HCEC 1CT (cell line): Measurements from ENCODE around the gene C2orf42.
A peak's percentile ranks its signal among the peaks of the same experiment; 100 is the strongest.
"Not testable (repeated sequence)": the region's sequence is repeated elsewhere in the genome, so short reads cannot be mapped to it uniquely, and the experiment has no call there.

Experiments used
- DNase-seq: peaks from one replicate; pipeline ENCODE4 v3.0.0-alpha.2; 2017

The C2orf42 gene

DNA sequence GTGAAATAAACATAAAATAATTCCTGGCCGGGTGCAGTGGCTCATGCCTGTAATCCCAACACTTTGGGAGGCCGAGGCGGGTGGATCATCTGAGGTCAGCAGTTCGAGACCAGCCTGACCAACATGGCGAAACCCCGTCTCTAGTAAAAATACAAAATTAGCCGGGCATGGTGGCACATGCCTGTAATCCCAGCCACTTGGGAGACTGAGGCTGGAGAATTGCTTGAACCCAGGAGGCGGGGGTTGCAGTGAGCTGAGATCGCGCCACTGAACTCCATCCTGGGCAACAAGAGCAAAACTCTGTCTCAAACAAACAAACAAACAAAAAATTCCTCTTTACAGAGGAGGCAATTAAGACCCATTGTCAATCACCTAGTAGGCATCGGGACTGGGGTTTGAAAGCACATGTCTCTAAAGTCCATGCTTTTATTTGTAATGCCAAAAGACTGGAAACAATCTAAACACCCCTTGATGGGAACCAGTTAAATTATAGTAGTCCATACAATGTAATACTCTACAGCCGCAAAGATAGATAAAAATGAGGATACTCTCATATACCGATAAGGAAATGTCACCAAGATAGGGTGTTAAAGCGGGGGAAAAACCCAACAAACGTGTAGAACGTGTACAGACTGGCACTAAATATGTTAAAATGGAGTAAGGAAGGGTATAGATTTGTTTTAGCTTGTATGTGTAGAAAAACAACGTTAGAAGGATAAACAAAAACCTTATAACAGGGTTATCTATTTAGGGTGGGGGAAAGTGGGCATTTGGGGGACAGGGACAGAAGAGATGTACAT lies 59.3 kb downstream of the C2orf42 start:
- not testable (repeated sequence) for DNase-seq

DNA sequence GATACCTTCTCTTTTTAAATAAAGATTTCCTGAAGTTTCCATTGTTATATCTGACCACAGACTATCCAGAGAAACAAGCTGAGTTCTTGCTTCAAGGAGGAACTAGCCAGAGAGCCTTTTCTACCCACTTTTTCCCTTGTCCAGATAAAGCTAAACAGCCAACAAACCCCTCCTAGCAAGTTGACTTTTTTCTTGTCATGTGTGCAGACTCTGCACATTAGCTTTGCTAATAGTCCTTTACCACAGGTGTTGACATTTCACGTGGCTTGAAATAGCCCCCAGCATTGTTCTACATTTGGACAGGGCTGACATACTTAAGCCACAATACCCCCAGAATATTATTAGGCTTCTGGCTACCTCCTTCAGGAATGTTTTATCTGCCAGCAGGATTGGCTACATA lies 62.8 kb downstream of the C2orf42 start:
- DNase-seq, result no peak

DNA sequence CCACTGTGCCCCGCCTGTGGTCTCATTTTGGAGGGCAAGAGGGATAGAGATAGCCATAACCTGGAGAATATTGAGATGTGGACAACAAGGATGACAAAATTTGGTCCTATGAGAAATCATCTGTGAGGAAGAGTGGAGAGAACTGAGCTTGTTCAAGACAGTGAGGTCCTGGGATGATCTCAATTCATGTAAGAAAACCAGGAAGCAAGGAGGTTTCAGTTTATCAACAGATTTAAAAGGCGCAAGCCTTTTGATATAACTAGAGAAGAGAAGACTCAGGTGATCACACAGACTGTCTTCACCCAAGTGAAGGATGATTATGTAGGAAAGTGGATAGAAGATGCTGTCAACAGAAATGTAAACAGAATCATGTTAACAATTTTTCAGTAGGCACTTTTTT lies 64.4 kb downstream of the C2orf42 start:
- no peak for DNase-seq

DNA sequence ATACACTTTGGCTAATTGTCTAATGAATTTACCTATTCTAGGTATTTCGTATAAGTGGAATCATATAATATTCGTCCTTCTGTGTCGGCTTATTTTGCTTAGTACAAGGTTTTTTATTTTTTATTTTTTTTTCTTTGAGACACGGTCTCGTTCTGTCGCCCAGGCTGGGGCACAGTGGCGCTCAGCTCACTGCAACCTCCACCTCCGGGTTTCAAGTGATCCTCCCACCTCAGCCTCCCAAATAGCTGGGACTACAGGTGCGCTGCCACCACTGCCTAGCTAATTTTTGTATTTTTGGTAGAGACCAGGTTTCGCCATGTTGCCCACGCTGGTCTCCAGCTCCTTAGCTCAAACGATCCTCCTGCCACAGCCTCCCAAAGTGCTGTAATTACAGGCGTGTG lies 65.3 kb downstream of the C2orf42 start:
- DNase-seq, result no peak

DNA sequence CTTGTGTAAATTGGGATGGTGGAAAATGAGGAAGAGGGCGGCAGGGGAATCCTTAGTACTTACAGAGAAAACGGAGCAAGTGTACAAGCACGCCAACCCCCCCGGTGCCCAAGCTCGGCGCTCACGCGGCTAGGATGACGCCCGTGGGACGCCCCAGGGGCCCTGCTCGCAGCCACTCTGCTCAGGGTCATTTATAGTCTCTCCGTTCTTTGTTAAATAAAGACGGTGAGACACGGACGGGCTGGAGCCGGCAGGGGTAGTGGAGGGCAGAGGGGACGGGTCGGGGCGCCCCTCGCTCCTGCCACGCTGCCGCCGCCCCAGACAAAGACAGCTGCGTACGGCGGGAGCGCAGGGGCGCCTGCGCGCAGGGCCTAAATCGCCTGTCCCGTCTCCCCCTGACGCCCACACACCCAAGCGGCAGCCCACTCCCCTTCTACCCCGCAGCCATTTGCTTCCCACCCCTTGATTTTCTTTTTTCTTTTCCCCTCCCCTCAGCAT lies 65.8 kb downstream of the C2orf42 start:
- DNase-seq, result peak; percentile 74

DNA sequence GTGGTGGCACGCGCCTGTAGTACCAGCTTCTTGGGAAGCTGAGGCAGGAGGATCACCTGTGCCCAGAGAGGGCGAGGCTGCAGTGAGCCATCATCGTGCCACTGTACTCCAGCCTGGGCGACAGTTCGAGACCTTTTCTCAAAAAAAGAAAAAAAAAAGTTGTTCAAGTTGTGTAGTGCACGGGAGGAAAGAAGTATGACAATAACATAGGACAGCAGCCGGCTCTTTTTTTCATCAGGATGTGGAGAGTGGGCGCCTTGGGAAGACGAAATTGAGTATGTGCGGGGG lies 67.0 kb downstream of the C2orf42 start:
- no peak for DNase-seq

DNA sequence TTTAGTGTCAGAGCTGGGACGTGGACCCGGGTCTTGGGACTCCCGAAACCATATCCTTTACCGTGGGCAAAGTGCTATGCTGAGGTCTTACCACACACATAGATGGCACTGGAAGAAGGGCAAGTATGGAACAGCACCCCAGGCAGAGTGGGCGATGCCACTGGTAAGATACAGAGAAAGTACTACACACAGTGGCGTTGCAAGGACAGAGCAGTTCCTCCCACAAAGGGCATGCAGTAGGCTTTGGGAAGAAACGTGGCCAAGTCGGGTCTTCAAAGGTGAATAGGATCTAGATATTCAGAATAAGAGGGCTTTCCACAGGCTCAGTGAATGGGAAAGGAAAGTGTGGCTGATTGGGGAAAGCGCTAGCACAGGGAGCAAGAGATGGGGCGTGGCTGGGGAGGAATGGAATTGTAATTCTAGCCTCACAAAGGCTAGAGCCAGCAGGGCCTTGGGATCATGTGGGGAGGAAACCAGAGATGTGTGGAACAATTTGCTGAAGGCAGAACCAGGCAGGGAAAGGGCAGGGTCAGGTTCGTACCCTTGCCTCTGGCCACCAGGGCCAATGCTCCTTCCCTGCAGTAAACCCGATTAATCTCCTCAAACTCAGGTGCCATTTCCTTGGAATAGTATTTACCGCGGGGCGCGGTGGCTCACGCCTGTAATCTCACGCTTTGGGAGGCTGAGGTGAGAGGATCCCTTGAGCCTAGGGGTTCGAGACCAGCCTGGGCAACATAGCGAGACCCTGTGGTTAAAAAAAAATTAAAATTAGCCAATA lies 67.6 kb downstream of the C2orf42 start:
- peak; percentile 38 for DNase-seq

DNA sequence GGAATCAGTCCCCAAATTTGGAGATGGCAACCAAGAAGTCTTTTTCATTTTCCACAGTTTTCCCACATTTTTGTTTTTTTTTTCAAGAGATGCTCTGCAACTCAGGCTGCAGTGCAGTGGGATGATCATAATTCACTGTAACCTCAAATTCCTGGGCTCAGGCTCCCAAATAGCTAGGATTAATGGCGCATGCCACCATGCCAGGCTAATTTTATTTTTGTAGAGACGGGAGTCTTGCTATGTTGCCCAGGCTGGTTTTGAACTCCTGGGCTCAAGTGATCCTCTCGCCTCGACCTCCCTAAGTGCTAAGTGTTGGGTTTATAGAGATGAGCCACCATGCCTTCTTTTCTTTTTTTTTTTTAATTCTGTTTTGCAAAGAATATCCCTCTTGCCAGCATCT lies 68.3 kb downstream of the C2orf42 start:
- no peak for DNase-seq

DNA sequence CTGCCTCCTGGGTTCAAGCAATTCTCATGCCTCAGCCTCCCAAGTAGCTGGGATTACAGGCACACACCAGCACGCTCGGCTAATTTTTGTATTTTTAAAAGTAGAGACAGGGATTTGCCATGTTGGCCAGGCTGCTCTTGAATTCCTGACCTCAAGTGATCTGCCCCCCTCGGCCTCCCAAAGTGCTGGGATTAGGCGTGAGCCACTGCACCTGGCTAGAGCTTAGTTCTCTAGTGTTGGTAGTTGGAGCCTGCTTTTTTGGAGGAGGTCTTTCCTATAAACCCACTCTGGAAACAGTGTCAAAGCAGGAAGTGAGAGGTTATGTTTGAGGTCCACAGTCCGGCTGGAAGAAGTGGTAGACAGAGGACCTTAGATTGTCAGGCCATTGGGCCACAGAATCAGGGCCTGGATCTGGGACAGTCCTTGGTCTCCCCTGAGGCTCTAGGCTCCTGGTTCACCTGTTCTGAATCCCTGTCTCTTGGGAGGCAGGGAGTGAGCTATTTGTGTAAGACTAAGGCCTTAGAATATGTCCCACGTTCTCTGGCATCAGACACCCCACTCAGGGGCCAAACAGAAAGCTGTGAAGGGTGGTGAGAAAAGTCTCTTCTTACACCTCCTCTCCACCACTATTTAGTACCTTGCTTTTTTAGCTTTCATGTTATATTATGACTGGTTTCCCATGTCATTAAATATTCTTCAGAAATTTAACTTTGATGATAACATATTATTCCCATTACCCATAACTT lies 69.0 kb downstream of the C2orf42 start:
- DNase-seq, result no peak

DNA sequence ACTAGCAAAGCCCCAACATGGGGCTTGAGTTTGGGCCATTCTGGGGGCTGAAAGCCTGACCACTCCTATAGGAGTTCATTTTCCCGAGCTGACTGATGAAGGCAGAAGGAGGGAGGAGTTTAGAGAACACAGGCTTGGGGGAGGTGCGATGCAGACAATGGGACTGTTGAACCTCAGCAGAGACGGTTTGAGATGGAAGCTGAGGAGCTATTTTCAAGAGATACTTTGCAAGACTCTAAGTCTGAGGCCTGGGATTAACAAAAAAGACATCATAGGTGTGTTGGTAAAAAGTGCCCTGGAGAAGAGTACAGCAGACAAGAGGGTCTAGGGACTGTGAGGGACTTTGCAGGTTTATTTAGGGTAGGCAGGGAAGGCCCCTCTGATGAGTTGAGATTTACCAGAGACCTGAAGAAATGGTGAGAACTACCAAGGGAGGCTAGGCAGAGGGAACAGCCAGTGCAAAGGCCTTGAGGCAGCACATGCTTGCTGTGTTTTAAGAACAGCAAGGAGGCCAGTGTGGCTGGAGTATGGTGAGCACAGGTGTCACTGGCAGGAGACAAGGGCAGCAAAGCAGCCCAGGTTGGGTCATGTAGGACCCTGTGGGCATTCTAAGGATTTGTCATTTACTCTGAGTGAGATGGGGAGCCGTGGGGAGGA lies 71.9 kb downstream of the C2orf42 start:
- no peak for DNase-seq

DNA sequence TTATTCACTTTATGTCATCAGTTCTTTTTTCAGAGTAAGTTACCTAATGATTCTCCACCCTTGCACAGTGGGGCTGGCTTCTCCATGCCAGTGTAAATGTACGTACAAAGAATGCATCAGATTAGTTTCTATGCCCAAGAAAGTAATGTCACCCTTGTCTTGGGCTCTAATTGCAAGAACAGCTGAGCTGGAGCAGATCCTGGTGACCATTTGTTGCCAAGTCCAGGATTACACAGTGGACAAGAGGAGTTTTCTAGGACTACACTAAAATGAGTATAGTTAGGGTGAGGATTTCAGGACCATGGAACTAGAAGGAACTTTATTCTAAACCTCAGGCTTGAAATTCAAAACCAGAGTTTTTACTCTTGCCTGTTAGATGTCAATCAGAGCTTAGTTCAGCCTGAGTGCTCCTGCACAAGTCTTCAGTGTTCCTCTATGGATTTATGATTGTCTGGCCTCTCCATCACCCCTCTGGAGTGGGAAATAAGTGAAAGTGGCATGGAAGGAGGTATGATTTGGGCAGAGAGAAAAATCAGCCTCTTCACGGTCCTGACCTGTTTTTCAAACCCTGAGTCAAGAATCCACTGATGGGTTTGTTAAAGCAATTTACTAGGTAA lies 73.8 kb downstream of the C2orf42 start:
- no peak for DNase-seq

DNA sequence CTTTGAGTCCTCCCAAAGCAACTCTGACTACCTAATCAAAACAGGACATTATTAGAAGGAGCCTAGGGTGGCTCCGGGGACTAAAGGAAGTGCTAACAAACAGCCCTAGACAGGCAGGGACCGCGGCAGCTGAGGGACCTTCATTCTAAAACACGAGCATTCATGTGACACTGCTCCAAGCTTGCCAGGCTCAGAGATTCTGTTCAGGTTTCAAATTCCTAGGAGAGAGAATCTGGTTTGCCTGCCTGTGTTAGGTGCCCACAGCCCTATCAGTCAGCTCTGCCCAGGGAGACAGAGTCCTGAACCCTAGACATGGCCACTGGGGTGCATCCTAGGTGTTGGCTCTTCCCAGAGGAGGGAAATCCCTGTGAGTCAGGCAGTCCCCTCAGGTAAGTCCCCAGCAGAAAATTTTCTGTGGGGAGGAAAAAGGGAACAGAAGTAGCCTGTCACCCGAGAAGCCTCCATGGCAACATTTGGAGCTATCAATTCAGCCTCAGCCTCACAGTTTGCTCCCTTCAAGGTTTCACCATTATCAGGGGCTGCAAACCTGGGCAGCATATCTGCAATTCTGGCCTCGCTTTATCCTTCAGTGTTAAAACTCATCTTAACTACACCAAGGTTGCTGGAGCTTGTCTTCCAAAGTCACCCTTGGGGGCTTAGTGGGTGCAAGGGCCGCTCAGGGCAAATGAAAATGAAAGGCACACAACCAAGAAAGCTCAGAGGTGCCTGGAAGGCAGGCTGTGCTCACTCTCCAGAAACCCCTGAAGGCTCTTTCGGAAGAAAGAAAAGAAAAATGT lies 75.0 kb downstream of the C2orf42 start:
- DNase-seq, result no peak

DNA sequence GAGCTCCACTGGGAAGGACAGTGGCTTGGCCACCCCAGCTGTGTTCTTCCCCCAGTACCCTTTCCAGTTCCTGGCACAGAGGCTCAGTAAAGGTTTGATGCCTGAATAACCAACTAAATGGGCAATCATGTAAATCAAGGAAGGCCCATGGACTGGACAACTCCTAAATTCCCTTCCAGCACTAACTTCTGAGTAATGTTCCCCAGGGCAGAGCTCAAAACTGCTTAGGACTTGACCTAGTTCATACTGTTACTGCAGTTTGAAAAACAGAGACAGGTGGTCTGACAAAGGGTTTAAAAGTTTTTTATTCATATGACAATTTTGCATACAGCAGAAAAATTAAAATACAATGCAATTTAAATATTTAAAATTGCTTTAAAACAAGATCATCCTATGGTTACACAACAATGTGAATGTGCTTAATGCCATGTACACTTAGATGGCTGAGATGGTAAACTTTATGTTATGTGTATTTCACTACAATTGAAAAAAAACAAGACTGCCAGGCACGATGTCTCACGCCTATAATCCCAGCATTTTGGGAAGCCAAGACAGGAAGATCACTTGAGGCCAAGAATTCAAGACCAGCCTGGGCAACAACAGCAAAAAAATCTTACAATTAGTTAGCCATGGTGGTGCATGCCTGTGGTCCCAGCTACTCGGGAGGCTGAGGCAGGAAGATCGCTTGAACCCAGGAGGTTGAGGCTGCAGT lies 77.3 kb downstream of the C2orf42 start:
- DNase-seq, result no peak

DNA sequence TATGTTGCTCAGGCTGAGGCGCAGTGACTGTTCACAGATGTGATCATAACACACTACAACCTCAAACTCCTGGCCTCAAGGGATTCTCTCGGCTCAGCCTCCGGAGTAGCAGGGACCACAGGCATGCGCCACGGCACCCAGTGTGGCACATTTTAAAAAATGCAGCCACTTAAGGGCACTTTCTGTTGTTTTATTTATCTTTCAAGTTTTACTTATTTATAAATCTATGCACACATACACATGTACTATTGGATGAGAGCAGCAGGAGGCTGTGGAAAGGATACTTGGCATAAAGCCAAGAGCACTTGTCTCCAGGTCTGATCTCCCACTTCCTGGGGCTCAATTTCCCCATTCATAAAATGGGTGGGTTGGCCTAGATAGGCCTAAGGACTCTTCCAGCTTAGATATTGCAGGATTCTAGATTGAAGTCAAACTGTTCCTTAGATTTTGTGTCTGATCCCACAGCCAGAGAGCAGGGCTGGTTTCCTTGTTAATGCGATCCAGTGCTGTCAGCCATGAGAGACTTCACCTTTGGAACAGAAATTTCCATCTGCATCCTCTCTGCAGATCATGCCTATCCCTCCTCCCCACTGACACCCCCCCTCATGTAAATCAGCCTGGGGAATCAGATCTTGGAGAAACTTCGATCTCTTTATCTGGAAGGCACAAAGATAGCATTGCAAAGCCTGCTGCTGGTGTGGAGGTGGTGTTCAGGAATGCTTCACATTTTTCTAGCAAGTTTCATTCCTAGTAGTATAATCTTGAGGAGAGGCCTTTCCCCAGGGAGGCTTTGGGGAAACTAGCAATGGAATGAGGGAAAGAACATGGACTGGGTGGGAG lies 78.8 kb downstream of the C2orf42 start:
- peak; percentile 21 for DNase-seq

DNA sequence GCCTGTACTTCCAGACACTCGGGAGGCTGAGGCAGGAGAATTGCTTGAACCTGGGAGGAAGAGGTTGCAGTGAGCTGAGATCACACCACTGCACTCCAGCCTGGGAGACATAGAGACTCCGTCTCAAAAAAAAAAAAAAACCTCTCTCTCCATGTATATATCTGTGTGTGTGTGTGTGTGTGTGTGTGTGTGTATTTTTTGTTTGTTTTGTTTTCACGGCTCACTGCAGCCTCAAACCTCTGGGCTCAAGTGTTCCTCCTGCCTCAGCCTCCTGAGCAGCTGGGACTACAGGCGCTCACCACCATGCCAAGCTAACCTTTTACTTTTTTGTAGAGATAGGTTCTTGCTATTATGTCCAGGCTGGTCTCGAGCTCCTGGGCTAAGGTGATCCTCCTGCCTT lies 80.4 kb downstream of the C2orf42 start:
- DNase-seq, result not testable (repeated sequence)

DNA sequence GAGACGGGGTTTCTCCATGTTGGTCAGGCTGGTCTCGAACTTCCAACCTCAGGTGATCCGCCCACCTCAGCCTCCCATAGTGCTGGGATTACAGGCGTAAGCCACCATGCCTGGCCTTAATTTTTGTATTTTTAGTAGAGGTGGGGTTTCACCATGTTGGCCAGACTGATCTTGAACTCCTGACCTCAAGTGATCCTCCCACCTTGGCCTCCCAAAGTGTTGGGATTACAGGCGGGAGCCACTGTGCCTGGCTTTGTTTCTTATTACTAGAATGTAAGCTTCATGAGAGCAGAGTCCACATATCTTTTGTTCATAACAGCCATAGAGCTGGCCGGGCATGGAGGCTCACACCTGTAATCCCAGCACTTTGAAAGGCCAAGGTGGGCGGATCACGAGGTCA lies 84.7 kb downstream of the C2orf42 start:
- DNase-seq, result not testable (repeated sequence)

DNA sequence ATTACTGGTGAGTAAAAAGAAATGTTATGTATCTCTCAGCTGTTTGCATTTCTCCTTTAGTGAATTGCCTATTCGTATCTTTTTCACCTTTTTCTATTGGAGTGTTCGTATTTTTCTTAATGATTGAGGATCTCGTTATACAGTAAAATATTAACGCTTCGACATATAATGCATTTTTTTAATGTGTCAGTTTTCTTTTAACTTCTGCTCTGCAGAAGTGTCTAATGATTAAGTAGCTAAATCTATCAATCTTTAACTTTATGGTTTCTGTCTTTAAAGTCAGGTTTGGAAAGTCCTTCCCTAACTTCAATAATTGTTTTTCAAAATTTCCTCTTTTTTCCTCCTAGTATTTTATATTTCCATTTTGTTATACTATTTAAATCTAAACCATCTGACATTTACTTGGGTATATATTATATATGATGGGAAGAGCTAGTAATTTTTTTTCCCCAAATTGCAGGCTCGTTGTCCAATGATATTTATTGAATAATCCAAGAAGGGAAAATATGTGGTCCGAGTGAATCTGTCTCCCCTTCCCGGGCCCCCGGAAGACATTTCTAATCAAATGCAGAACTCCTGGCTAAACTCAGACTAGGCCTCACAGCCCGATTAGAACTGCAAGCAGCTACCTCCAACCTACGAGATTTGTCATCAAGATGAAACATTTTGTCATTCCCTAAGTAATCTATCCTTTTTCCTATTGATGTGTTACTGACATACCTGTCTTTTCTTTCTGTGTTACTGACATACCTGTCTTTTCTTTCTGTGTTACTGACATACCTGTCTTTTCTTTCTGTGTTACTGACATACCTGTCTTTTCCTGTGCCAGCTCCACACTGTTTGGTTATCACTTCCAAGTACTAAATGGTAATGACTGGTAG lies 86.3 kb downstream of the C2orf42 start:
- DNase-seq, result peak; percentile 27

DNA sequence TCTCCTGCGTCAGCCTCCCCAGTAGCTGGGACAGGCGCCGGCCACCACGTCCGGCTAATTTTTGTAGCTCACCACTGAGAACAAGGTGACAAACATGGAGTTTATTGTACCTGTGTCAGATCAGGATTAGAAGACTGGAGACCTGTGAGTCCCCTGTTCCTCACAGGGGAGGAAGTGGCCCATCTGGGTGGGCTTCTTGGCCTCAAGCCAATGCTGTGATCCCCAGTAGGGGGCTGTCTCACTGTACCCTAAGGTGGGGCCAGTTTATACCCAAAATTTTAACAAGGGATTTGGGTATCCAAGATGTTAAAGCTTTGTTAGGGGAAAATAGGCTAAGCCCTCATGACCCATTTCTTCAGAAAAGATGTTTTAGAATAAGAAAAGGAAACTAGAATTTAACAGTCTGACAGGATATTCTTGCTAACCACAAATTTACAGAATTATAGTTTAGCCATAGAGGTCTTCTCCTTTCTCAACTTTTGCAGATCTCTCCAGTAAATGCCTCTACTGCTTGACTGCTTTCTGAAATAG lies 87.2 kb downstream of the C2orf42 start:
- DNase-seq, result no peak
